ENCODE measurements around the gene PSMB3.

DNA sequence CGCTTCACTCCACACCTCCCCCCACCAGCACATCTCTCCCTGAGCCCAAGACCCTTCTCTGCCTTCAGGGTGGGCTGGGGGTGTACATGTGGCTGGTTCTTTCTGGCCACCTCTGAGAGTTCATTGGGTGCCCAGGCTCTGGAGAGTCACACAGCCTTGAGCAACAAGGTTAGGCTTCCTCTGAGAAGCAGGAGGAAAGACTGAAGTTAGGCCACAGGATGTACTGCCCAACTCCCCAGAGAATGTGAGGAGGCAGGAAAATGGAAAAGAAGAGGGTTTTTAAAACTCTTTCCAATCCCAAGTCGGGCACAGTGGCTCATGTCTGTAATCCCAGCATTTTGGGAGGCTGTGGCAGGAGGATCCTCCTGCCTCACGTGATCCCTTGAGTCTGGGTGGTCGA is 11.7 kb upstream of the PSMB3 start:
- no peak for TF ChIP-seq POLR2AphosphoS5 (IDR thresholded peaks at IDR 0.05; ENCODE audit: low read depth)
- TF ChIP-seq, protein P1, sequence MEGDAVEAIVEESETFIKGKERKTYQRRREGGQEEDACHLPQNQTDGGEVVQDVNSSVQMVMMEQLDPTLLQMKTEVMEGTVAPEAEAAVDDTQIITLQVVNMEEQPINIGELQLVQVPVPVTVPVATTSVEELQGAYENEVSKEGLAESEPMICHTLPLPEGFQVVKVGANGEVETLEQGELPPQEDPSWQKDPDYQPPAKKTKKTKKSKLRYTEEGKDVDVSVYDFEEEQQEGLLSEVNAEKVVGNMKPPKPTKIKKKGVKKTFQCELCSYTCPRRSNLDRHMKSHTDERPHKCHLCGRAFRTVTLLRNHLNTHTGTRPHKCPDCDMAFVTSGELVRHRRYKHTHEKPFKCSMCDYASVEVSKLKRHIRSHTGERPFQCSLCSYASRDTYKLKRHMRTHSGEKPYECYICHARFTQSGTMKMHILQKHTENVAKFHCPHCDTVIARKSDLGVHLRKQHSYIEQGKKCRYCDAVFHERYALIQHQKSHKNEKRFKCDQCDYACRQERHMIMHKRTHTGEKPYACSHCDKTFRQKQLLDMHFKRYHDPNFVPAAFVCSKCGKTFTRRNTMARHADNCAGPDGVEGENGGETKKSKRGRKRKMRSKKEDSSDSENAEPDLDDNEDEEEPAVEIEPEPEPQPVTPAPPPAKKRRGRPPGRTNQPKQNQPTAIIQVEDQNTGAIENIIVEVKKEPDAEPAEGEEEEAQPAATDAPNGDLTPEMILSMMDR (IDR thresholded peaks at IDR 0.05; ENCODE audit: insufficient read depth, low read length): no peak
